Measurements from ENCODE around the gene REPS2. TPM values are rescaled to one million over a fixed set of nuclear protein-coding genes. Genes with fewer than 3 reads are reported as not detected.

The REPS2 gene
- 1.3 and 1.5 TPM in 2 replicates for total RNA-seq

GRCh38 chrX:16946361-16946964 is at the start of gene REPS2:
Gene REPS2, plus strand, starts transcription at chrX:16946658. Its CDS starts 204 bp downstream, at chrX:16946862.

Other genes with a start within 250 kb of the REPS2 start
- 16.6 and 20.5 TPM in 2 replicates for gene CTPS2, start 234.0 kb upstream of the REPS2 start, total RNA-seq
- 21.4 and 35.6 TPM in 2 replicates for gene SYAP1, start 227.0 kb upstream of the REPS2 start, total RNA-seq
- 5.5 and 11.4 TPM in 2 replicates for gene TXLNG, start 160.2 kb upstream of the REPS2 start, total RNA-seq
- 110 and 146 TPM in 2 replicates for gene RBBP7, start 76.3 kb upstream of the REPS2 start, total RNA-seq